Measurements from ENCODE around the gene SREK1. TPM values are rescaled to one million over a fixed set of nuclear protein-coding genes. Genes with fewer than 3 reads are reported as not detected.

Gene SREK1
- total and polyA plus RNA-seq, 2 of the 8 experiments (the other 6 are each of a cell fraction or from before 2014, with no cell fraction given) = 10.6 to 40.4 TPM

- TF ChIP-seq FOSL1 (IDR thresholded peaks at IDR 0.05; ENCODE audit: insufficient read depth, low read depth, low read length) = no peak
- no peak for TF ChIP-seq TEAD4 (IDR thresholded peaks at IDR 0.05; ENCODE audit: low read depth, low read length)
- TF ChIP-seq SAP30 (IDR thresholded peaks at IDR 0.05; ENCODE audit: insufficient read depth, insufficient replicate concordance, low read length) = no peak
- TF ChIP-seq RAD21 (IDR thresholded peaks at IDR 0.05 in 1 of 2, conservative IDR thresholded peaks at IDR 0.05 in 1 of 2; ENCODE audit: low read depth in 2 of 2, low read length in 2 of 2) = no peak
- TF ChIP-seq CHD2 (IDR thresholded peaks at IDR 0.05; ENCODE audit: low read length) = peak; percentile 92
- peak; percentile 52 for TF ChIP-seq EGR1 (IDR thresholded peaks at IDR 0.05; ENCODE audit: borderline replicate concordance, low read depth, low read length)
- TF ChIP-seq, protein P1, sequence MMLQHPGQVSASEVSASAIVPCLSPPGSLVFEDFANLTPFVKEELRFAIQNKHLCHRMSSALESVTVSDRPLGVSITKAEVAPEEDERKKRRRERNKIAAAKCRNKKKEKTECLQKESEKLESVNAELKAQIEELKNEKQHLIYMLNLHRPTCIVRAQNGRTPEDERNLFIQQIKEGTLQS (IDR thresholded peaks at IDR 0.05; ENCODE audit: insufficient read depth, low read depth, low read length) = 0 out of 2 replicates have a peak, but pooled peaks have one; percentile 9
- no peak; a peak in 1 of 4 replicates for TF ChIP-seq HDAC2 (IDR thresholded peaks at IDR 0.05; ENCODE audit: borderline replicate concordance in 1 of 2, low read depth in 2 of 2, low read length in 2 of 2)
- no peak for TF ChIP-seq SIRT6 (IDR thresholded peaks at IDR 0.05; ENCODE audit: low read length)
- peak; percentile 91 for TF ChIP-seq USF2 (IDR thresholded peaks at IDR 0.05; ENCODE audit: low read length)
- TF ChIP-seq GTF2F1 (IDR thresholded peaks at IDR 0.05; ENCODE audit: borderline replicate concordance, low read depth, low read length) = peak; percentile 54
- peak; percentile 99 for TF ChIP-seq RBBP5 (IDR thresholded peaks at IDR 0.05; ENCODE audit: borderline replicate concordance, low read depth, low read length)
- TF ChIP-seq NRF1 (IDR thresholded peaks at IDR 0.05; ENCODE audit: low read depth, low read length) = no peak
- TF ChIP-seq SIX5 (IDR thresholded peaks at IDR 0.05; ENCODE audit: low read depth, low read length) = no peak
- TF ChIP-seq CTCF (IDR thresholded peaks at IDR 0.05; ENCODE audit: control extremely low read depth in 1 of 3, insufficient read depth in 1 of 3, low read depth in 1 of 3, low read length in 3 of 3) = no peak
- TF ChIP-seq JUN (IDR thresholded peaks at IDR 0.05; ENCODE audit: low read depth, low read length) = no peak
- TF ChIP-seq POLR2A (IDR thresholded peaks at IDR 0.05; ENCODE audit: control extremely low read depth in 1 of 2, low read depth in 2 of 2, low read length in 2 of 2) = peak; percentile 95 to 96
- no peak for TF ChIP-seq SP1 (IDR thresholded peaks at IDR 0.05; ENCODE audit: low read depth, low read length)
- TF ChIP-seq CHD1 (IDR thresholded peaks at IDR 0.05; ENCODE audit: low read depth, low read length) = no peak
- TF ChIP-seq ASH2L (IDR thresholded peaks at IDR 0.05; ENCODE audit: low read length) = peak; percentile 100
These were observed at the start of gene SREK1 (continued) for GRCh38 chr5:66144074-66144833.
